ENCODE data around the gene AFAP1L2. TPM values are rescaled to one million over a fixed set of nuclear protein-coding genes. Genes with fewer than 3 reads are reported as not detected.

AFAP1L2 gene
- total and polyA plus RNA-seq, 9 of the 15 experiments (the other 6 are each of a cell fraction or from before 2014, with no cell fraction given) = 0.07 TPM; not detected in 8

DNA sequence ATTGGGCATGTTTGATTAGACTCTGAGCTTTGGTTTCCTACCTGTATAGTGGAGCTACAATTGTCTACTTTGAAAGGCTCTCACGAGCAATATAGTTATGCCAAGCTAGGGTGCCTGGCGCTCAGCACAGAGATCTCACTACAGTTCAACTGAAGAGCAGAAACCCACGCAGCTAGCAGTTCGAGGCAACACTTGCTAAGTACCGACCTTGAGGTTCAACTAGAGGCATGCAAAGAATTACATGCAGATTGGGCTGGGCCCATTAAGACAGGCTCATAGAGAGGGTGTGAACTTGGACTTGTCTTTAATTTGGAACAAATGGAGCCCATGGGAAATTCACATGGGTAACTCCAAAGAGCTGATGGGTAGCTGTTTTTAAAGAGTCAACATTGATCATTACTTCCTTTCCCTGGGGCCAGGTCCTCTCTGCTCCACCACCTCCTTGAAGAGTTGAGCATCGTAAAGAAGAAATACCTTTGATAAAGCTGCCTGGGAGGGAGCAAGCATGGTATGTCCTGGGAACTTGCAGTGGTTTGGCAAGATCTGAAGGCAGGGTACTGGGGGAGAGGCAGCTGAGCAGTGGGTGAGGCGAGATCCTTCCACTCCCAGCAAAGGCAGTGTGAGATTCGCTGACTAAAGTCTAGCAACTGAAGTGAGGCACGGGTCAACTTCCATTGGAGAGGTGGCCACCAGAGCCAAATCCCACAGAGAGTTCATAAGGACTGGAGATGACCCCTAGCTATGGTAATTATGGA is 25.5 kb upstream of the AFAP1L2 start:
- no peaks in the 10 kb centered on the region for H4K20me1 ChIP-seq (replicated peaks; ENCODE audit: control insufficient read depth, insufficient read depth, low read length)
- H3K27me3 ChIP-seq (ENCODE audit: control insufficient read depth in 2 of 2, insufficient read depth in 2 of 2, low read length in 2 of 2) = peaks cover 0 to 32% of the 10 kb centered on the region in 2 experiments; a peak in 3 of 5 replicates
- in situ Hi-C loops (cut with MboI) (no loop called here), intact Hi-C loops (cut with micrococcal nuclease) (no loop called here)
- no peak overlapping the region for H3K27ac ChIP-seq (ENCODE audit: extremely low read depth, low read depth, low read length)
- CTCF ChIA-PET (ENCODE audit: low intra/inter-chr PET ratio) = no interaction called here
- no peak overlapping the region for H3K4me3 ChIP-seq
- no peak for DNase-seq (ENCODE audit: extremely low read depth in 1 of 4, low spot score in 3 of 4)
- ATAC-seq = no peak
- H2AFZ ChIP-seq (ENCODE audit: low read depth, low read length) = no peak overlapping the region
- no peak overlapping the region for H3K9ac ChIP-seq (ENCODE audit: insufficient read depth in 1 of 2, low read depth in 2 of 2, low read length in 2 of 2)
- no peaks in the 10 kb centered on the region; a peak in 1 of 5 replicates for H3K4me1 ChIP-seq (replicated peaks in 1 of 2; ENCODE audit: control insufficient read depth in 2 of 2, insufficient read depth in 2 of 2, low read length in 2 of 2)
- H3K4me2 ChIP-seq (ENCODE audit: insufficient read depth, low read length) = no peak overlapping the region
- POLR2A ChIA-PET = interaction anchor here (0.6 kb wide), 1 partner anchor 128 kb away, joined by 3 read pairs; no protein-coding TSS in a partner anchor
- H3K36me3 ChIP-seq (ENCODE audit: control insufficient read depth, insufficient read depth, low read length) = no peaks in the 10 kb centered on the region
- no peak for FAIRE-seq
- no TSS peak for BruUV-seq (replicated peaks)
- 1% methylated on average over 9 of the region's 9 CpGs for WGBS (ENCODE audit: insufficient coverage, low coverage, missing lambda C conversion rate)
- no peaks in the 10 kb centered on the region for H3K79me2 ChIP-seq (ENCODE audit: control insufficient read depth, insufficient read depth, low read length)
- no peaks in the 10 kb centered on the region for H3K9me3 ChIP-seq (replicated peaks; ENCODE audit: control insufficient read depth, insufficient read depth, low read depth, low read length)
- H3K9me1 ChIP-seq (ENCODE audit: control insufficient read depth, insufficient read depth, low read length) = no peaks in the 10 kb centered on the region
- TF ChIP-seq, protein P1, sequence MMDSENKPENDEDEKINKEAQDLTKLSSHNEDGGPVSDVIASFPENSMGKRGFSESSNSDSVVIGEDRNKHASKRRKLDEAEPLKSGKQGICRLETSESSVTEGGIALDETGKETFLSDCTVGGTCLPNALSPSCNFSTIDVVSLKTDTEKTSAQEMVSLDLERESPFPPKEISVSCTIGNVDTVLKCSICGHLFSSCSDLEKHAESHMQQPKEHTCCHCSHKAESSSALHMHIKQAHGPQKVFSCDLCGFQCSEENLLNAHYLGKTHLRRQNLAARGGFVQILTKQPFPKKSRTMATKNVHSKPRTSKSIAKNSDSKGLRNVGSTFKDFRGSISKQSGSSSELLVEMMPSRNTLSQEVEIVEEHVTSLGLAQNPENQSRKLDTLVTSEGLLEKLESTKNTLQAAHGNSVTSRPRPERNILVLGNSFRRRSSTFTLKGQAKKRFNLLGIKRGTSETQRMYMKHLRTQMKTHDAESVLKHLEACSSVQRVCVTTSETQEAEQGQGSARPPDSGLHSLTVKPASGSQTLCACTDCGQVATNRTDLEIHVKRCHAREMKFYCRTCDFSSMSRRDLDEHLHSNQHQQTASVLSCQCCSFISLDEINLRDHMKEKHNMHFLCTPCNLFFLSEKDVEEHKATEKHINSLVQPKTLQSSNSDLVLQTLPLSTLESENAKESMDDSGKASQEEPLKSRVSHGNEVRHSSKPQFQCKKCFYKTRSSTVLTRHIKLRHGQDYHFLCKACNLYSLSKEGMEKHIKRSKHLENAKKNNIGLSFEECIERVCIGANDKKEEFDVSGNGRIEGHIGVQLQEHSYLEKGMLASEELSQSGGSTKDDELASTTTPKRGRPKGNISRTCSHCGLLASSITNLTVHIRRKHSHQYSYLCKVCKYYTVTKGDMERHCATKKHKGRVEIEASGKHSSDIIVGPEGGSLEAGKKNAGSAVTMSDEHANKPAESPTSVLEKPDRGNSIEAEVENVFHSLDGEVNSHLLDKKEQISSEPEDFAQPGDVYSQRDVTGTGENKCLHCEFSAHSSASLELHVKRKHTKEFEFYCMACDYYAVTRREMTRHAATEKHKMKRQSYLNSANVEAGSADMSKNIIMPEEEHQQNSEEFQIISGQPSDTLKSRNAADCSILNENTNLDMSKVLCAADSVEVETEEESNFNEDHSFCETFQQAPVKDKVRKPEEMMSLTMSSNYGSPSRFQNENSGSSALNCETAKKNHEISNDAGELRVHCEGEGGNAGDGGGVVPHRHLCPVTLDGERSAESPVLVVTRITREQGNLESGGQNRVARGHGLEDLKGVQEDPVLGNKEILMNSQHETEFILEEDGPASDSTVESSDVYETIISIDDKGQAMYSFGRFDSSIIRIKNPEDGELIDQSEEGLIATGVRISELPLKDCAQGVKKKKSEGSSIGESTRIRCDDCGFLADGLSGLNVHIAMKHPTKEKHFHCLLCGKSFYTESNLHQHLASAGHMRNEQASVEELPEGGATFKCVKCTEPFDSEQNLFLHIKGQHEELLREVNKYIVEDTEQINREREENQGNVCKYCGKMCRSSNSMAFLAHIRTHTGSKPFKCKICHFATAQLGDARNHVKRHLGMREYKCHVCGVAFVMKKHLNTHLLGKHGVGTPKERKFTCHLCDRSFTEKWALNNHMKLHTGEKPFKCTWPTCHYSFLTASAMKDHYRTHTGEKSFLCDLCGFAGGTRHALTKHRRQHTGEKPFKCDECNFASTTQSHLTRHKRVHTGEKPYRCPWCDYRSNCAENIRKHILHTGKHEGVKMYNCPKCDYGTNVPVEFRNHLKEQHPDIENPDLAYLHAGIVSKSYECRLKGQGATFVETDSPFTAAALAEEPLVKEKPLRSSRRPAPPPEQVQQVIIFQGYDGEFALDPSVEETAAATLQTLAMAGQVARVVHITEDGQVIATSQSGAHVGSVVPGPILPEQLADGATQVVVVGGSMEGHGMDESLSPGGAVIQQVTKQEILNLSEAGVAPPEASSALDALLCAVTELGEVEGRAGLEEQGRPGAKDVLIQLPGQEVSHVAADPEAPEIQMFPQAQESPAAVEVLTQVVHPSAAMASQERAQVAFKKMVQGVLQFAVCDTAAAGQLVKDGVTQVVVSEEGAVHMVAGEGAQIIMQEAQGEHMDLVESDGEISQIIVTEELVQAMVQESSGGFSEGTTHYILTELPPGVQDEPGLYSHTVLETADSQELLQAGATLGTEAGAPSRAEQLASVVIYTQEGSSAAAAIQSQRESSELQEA (IDR thresholded peaks at IDR 0.05; ENCODE audit: low read depth) = no peak
- no peak for TF ChIP-seq SLC30A9 (CRISPR knock-in tag; IDR thresholded peaks at IDR 0.05)
- no peak for TF ChIP-seq SIN3A (IDR thresholded peaks at IDR 0.05; ENCODE audit: borderline replicate concordance in 2 of 2, control insufficient read depth in 1 of 2, low read depth in 2 of 2, low read length in 2 of 2)
- no peak for TF ChIP-seq ZC3H8 (IDR thresholded peaks at IDR 0.05)
- TF ChIP-seq, protein P2, sequence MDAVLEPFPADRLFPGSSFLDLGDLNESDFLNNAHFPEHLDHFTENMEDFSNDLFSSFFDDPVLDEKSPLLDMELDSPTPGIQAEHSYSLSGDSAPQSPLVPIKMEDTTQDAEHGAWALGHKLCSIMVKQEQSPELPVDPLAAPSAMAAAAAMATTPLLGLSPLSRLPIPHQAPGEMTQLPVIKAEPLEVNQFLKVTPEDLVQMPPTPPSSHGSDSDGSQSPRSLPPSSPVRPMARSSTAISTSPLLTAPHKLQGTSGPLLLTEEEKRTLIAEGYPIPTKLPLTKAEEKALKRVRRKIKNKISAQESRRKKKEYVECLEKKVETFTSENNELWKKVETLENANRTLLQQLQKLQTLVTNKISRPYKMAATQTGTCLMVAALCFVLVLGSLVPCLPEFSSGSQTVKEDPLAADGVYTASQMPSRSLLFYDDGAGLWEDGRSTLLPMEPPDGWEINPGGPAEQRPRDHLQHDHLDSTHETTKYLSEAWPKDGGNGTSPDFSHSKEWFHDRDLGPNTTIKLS (IDR thresholded peaks at IDR 0.05; ENCODE audit: borderline replicate concordance, low read depth) = no peak
- TF ChIP-seq SMARCC2 (IDR thresholded peaks at IDR 0.05; ENCODE audit: low read depth) = no peak
- no peak for TF ChIP-seq FOS (IDR thresholded peaks at IDR 0.05; ENCODE audit: extremely low read depth, insufficient read length)
- TF ChIP-seq RBM15 (IDR thresholded peaks at IDR 0.05; ENCODE audit: insufficient read depth, low read length) = no peak
- TF ChIP-seq SRSF3 (IDR thresholded peaks at IDR 0.05; ENCODE audit: insufficient read depth, low read length) = no peak
- TF ChIP-seq ZNF239 (CRISPR knock-in tag; IDR thresholded peaks at IDR 0.05) = no peak
- TF ChIP-seq BCL6 (CRISPR knock-in tag; IDR thresholded peaks at IDR 0.05) = no peak
- no peak for TF ChIP-seq YY1 (IDR thresholded peaks at IDR 0.05; ENCODE audit: borderline replicate concordance in 1 of 3, control insufficient read depth in 1 of 3, extremely low read depth in 1 of 3, insufficient read depth in 3 of 3, insufficient read length in 1 of 3, insufficient replicate concordance in 2 of 3, low read depth in 1 of 3, low read length in 2 of 3)

All from K562 (cell line).